ENCODE measurements around the gene EHMT2. TPM values are rescaled to one million over a fixed set of nuclear protein-coding genes. Genes with fewer than 3 reads are reported as not detected.

The EHMT2 gene
- total and polyA plus RNA-seq, 2 donors (not counting 3 experiments of a cell fraction or from before 2014, with no cell fraction given) = 53.3 to 54.3 TPM

DNA sequence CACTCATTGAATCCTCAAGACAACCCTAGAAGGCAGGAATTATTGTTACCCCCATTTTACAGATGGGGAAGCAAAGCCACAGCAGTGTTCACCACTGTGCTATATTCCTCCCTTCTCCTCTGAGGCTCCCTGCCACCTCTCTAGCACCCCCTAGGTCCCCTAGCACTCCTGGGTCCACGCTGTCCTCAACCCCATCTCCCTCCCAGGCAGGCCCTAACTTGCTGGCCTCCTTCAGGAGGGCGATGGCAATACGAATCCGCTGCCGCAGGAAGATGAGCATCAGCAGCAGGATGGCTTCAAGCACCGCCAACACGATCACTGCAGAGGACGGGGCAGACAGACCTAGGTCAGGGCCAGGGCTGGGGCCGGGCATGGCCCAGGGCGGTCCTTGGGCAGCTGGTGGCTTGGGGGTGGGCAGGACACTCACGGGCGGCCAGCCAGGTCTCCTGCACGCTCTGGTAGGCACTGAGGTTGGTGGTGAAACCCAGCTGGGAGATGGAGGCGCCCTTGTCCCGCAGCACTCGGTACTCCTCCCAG is 27.0 kb downstream of the EHMT2 start:
- no peaks in the 10 kb centered on the region for H3K9me3 ChIP-seq (replicated peaks; ENCODE audit: control insufficient read depth, insufficient read depth, low read length)
- no peaks in the 10 kb centered on the region for H3K9me1 ChIP-seq (replicated peaks; ENCODE audit: control insufficient read depth, extremely low read depth, insufficient read depth, low read length)
- H4K20me1 ChIP-seq (replicated peaks; ENCODE audit: control insufficient read depth, extremely low read depth, insufficient read depth, low read length) = no peaks in the 10 kb centered on the region
- no peaks in the 10 kb centered on the region for H3K27me3 ChIP-seq (ENCODE audit: control insufficient read depth in 2 of 2, insufficient read depth in 2 of 2, low read length in 2 of 2)
- ChIA-PET CTCF (no interaction called here), POLR2A (no interaction called here)
- TF ChIP-seq, protein P1, sequence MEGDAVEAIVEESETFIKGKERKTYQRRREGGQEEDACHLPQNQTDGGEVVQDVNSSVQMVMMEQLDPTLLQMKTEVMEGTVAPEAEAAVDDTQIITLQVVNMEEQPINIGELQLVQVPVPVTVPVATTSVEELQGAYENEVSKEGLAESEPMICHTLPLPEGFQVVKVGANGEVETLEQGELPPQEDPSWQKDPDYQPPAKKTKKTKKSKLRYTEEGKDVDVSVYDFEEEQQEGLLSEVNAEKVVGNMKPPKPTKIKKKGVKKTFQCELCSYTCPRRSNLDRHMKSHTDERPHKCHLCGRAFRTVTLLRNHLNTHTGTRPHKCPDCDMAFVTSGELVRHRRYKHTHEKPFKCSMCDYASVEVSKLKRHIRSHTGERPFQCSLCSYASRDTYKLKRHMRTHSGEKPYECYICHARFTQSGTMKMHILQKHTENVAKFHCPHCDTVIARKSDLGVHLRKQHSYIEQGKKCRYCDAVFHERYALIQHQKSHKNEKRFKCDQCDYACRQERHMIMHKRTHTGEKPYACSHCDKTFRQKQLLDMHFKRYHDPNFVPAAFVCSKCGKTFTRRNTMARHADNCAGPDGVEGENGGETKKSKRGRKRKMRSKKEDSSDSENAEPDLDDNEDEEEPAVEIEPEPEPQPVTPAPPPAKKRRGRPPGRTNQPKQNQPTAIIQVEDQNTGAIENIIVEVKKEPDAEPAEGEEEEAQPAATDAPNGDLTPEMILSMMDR (IDR thresholded peaks at IDR 0.05; ENCODE audit: extremely low read depth in 1 of 2, insufficient read depth in 1 of 2, low read depth in 1 of 2, low read length in 2 of 2) = no peak
- TF ChIP-seq MYC (IDR thresholded peaks at IDR 0.05; ENCODE audit: low read depth, low read length) (no peak), FOS (IDR thresholded peaks at IDR 0.05; ENCODE audit: borderline replicate concordance, insufficient read depth, low read length) (no peak), JUN (IDR thresholded peaks at IDR 0.05; ENCODE audit: borderline replicate concordance, insufficient read depth, insufficient read length, low read depth) (no peak), POLR2AphosphoS5 (IDR thresholded peaks at IDR 0.05; ENCODE audit: insufficient read depth, low read depth, low read length) (no peak), EZH2 (IDR thresholded peaks at IDR 0.05; ENCODE audit: borderline replicate concordance, low read depth, low read length, severe bottlenecking) (no peak), GATA2 (IDR thresholded peaks at IDR 0.05; ENCODE audit: insufficient read depth, insufficient read length, low read depth, low read length) (no peak), POLR2A (IDR thresholded peaks at IDR 0.05; ENCODE audit: low read depth, low read length) (no peak)
- TF ChIP-seq, protein P2, sequence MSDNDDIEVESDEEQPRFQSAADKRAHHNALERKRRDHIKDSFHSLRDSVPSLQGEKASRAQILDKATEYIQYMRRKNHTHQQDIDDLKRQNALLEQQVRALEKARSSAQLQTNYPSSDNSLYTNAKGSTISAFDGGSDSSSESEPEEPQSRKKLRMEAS (IDR thresholded peaks at IDR 0.05; ENCODE audit: insufficient read depth, insufficient read length) = no peak
- intact Hi-C loops (cut with micrococcal nuclease) = no loop called here
- DNase-seq (ENCODE audit: low read depth, low spot score) (no peak), FAIRE-seq (no peak)
- H3K79me2 ChIP-seq (ENCODE audit: control insufficient read depth, insufficient read depth, low read length) = no peaks in the 10 kb centered on the region
- BruUV-seq (replicated peaks) = no TSS peak
- dilution Hi-C loops (cut with MboI; ENCODE audit: extremely low pct_ligation_motif_present, low sequenced_read_pairs) = no loop called here
- H3K4me3 ChIP-seq (replicated peaks in 1 of 3; ENCODE audit: insufficient read depth in 1 of 3, low read depth in 1 of 3, low read length in 3 of 3) = no peak overlapping the region
- no peak overlapping the region for H3K9ac ChIP-seq (replicated peaks; ENCODE audit: extremely low read depth, insufficient read depth, low read length)
- no peak overlapping the region for H3K4me2 ChIP-seq (ENCODE audit: insufficient read depth, low read length)
- H2AFZ ChIP-seq (ENCODE audit: low read depth, low read length) = no peak overlapping the region
- H3K4me1 ChIP-seq (ENCODE audit: control insufficient read depth, extremely low read depth, insufficient read depth, low read length) = no peaks in the 10 kb centered on the region
- no peak overlapping the region for H3K27ac ChIP-seq (ENCODE audit: insufficient read depth, low read depth, low read length)
- no peaks in the 10 kb centered on the region for H3K36me3 ChIP-seq (ENCODE audit: control insufficient read depth in 2 of 2, extremely low read depth in 1 of 2, insufficient read depth in 2 of 2, low read length in 2 of 2)
